ENCODE measurements around the gene DNM3.
A peak's percentile ranks its signal among the peaks of the same experiment; 100 is the strongest.

The DNM3 gene

GRCh38 chr1:171931752-171932151 lies 90.5 kb downstream of the DNM3 start:
- DNase-seq = no peak

GRCh38 chr1:171934664-171935063 lies 93.4 kb downstream of the DNM3 start:
- no peak for DNase-seq

GRCh38 chr1:171935086-171935485 lies 93.8 kb downstream of the DNM3 start:
- no peak for DNase-seq

GRCh38 chr1:171935664-171936063 lies 94.4 kb downstream of the DNM3 start:
- DNase-seq = no peak

- DNase-seq = no peak
These were observed 96.6 kb downstream of the DNM3 start for GRCh38 chr1:171937938-171938337.

GRCh38 chr1:171939740-171940139 lies 98.4 kb downstream of the DNM3 start:
- no peak for DNase-seq

GRCh38 chr1:171940368-171940767 lies 99.1 kb downstream of the DNM3 start:
- DNase-seq = no peak

DNA sequence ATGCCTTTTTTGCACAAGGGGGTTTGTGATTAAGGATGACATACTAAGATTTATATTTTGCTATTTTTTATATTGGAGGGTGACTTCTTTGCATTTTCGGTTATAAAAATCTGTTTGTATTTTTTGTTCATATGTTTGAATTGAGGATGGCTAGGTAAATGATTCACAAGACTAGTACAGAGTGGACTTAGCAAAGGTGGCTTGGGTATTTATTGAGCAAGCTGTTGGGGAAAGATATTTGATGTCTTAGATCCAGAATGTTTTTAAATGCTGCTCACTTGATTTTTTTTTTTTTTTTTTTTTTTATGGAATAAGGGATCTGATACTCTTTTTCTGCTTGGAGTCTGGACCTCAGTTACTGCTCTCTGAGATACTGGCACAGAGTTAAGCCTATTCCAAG lies 100.6 kb downstream of the DNM3 start:
- no peak for DNase-seq

DNA sequence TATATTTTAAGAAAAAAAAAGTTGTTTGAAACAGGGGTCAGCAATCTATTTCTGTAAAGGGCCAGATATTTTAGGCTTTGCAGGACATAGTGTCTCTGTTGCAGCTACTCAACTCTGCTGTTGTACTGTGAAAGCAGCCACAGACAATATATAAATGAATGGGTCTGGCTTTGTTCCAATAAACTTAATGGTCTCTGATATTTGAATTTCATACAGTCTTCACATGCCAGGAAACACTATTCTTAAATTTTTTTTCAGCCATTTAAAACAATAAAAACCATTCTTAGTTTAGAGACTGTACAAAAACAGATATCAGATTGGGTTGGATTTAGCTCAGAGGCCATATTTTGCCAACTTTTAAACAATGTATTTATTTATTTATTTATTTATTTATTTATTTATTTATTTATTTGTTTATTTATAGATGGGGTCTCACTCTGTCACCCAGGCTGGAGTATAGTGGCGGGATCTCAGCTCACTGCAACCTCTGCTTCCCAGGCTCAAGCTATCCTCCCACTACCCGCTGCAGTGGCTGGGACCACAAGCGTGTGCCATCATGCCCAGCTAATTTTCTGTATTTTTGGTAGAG lies 102.8 kb downstream of the DNM3 start:
- DNase-seq = no peak

GRCh38 chr1:171948511-171948910 lies 107.2 kb downstream of the DNM3 start:
- no peak for DNase-seq

DNA sequence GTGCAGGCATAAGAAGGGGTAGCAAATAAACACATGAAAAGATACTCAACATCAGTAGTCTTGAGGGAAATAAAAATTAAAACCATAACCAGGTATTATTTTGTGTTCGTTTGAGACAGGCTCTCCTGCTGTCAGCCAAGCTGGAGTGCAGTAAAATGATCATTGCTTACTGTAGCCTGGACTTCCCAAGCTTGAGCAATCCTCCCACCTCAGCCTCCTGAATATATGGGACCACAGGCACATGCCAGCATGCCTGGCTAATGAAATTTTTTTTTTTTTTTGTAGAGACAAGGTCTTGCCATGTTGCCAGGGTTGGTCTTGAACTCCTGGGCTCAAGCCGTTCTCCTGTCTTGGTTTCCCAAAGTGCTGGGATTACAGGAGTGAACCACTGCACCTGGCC lies 108.0 kb downstream of the DNM3 start:
- no peak for DNase-seq

- no peak for DNase-seq
These were observed 112.5 kb downstream of the DNM3 start for GRCh38 chr1:171953835-171954234.

DNA sequence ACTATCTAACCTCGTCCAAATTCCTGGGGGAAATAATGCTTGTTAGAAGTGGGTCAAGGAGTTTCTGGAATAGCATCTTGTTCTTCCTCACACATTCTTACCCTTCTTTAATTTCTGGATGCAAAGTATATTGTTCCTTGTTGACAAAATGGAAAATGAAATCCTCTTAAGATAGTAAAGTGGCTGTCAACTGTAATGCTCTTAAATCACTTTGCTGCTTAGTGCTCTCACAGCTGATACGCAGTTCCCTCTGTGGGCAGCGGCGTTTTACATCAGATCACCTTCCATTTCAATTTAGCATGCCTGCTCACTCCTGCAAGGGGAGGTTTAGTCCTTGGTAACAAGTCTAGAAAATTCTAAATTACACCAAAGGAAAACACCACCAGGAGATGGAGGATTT lies 113.1 kb downstream of the DNM3 start:
- no peak for DNase-seq

DNA sequence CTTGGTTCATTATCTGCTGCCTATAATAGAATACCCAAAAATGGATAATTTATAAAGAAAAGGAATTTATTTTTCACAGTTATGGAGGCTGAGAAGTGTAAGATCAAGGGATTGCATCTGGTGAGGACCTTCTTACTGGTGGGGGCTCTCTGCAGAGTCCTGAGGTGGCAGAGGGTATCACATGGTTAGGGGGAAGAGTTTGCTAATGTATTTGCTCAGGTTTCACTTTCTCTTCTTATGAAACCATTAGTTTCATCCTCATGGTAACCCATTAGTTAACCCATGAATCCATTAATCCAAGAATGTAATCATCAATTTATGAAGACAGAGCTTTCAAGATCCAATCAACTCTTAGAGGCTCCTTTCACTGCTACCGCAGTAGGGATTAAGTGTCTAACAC lies 120.6 kb downstream of the DNM3 start:
- no peak for DNase-seq

DNA sequence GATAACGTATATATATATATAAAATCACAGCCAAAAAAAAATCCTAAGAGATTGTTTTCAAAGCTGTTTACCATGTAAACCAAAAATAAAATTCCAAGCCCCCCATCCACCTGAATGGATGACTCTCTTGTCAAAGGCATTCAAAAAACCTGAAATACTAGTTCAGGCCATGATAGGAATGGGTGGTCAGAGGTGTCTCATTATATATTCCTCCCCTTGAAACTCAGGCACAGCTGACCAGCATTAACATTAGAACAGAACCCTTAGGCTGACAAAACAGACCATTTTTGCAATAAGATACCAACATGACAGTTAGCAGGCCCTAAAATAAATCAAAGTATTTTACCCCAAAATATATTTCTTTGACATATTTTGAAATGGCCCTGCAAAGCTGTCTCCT lies 122.5 kb downstream of the DNM3 start:
- no peak for DNase-seq

DNA sequence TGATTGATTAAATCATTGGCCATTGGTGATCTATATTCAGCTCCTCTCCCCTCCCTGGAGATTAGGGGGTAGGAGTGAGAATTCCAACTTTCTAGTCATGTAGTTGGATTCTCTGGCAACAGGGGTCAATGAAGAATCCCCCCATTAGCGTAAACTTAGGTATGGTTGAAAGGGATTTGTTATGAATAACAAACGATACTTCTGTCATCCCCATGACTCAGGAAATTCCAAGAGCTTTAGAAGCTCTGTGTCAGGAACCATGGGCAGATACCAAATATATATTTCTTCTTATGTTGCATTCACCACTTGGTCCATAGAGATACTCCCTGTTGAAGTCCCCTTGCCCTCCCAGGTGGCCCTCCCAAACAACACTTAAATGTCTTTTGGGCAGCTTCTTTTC lies 124.5 kb downstream of the DNM3 start:
- no peak for DNase-seq

- no peak for DNase-seq
These were observed 125.3 kb downstream of the DNM3 start for GRCh38 chr1:171966426-171967220.

DNA sequence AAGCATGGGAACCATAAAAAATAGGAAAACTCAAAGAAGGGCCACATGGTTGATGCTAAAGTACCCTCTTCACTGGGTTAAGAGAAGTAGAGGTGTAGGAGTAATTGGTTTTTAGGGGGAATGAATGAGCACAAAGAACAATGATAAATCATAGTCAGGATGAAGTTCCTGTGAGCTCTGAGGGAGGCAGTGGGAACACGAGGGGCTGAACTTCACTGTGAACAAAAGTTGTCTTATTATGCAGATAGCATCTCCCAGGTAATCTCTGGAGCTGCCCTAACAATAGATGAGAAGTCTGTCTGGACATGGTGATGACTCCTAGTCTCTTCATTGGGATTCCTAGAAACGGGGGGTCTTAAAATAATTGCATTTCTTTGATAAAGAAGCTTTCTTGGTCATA lies 127.9 kb downstream of the DNM3 start:
- DNase-seq = no peak

DNA sequence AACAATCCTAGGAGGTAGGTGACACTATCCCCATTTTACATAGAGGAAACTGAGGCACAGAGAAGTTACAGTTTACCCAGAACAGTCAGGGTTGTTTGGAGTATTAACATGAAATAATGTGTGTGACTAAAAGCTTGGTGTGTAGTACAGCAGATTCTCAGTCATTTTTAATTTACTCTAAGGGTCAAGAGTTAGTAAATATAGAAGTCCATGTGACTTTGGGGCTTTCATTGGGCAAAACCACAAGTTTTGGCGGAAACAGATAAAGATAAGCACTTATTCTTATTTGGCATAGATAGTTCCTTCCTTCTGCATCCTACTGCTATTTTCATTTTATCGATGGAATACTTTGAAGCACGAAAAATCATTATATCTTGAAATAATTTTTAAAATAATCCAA lies 128.5 kb downstream of the DNM3 start:
- no peak for DNase-seq

DNA sequence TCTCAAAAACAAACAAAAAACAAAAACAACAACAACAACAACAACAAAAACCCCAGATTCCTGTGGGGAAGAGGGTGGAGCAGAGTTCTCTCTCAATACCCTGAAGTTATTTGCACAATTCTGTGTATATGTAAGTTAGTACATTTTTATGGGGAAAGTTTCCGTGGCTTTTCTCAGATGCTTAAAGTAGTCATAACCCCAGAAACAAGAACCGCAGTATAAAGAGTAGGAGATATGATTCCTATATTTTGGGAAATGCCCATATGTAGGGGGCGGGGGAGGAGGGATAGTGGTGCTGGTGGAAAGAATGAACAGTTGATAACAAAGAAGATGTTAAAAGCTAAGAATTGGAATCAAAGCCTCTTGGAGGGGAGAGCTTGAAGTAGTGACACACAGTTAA lies 131.5 kb downstream of the DNM3 start:
- DNase-seq = no peak

GRCh38 chr1:171973421-171973820 lies 132.1 kb downstream of the DNM3 start:
- no peak for DNase-seq

DNA sequence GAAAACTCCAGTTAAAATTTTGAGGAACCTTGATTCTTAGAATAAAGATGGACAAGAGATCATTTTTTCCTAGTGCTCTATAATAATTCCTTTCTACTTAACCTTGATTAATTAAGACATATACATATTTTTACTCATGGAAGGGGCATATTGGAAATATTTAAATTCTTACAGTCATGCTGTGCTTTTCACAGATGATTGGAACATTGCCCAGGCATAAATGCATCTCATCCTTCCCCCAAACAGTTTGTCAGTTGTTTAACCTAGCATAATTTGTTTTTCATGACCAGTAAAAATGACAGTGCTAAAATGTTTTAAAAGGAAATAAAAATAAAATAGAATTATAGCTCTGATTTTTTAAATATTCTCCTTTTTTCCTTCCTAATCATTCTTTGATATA lies 140.0 kb downstream of the DNM3 start:
- no peak for DNase-seq

- DNase-seq = peak; percentile 18
These were observed 142.3 kb downstream of the DNM3 start for GRCh38 chr1:171983584-171983983.

- no peak for DNase-seq
These were observed 143.0 kb downstream of the DNM3 start for GRCh38 chr1:171984262-171984661.

Measured in NCI-H1694 (cell line).